SIG-M5 (cell line): Measurements from ENCODE around the gene DERL3.

Experiments
- DNase-seq: peaks from one replicate; lab custom pipeline; 2025; lab: John Stamatoyannopoulos, UW

DERL3 gene

GRCh38 chr22:23831261-23831660 is 7.5 kb downstream of the DERL3 start:
- no peak for DNase-seq

- no peak for DNase-seq
Measured at GRCh38 chr22:23829845-23830372, 8.9 kb downstream of the DERL3 start.

GRCh38 chr22:23828800-23829680 is 9.8 kb downstream of the DERL3 start:
- no peak for DNase-seq

- no peak for DNase-seq
Measured at GRCh38 chr22:23827351-23827995, 11.3 kb downstream of the DERL3 start.

GRCh38 chr22:23826510-23827350 is 12.1 kb downstream of the DERL3 start:
- no peak for DNase-seq

- no peak for DNase-seq
Measured at GRCh38 chr22:23825246-23825905, 13.4 kb downstream of the DERL3 start.

GRCh38 chr22:23824476-23825245 is 14.1 kb downstream of the DERL3 start:
- DNase-seq: no peak

GRCh38 chr22:23823331-23823791 is 15.4 kb downstream of the DERL3 start:
- no peak for DNase-seq

- DNase-seq: no peak
Measured at GRCh38 chr22:23822101-23822671, 16.6 kb downstream of the DERL3 start.

GRCh38 chr22:23820748-23821211 is 18.0 kb downstream of the DERL3 start:
- DNase-seq: no peak

- no peak for DNase-seq
Measured at GRCh38 chr22:23818541-23818940, 20.3 kb downstream of the DERL3 start.

- no peak for DNase-seq
Measured at GRCh38 chr22:23817146-23817545, 21.7 kb downstream of the DERL3 start.

- DNase-seq: no peak
Measured at GRCh38 chr22:23816156-23816976, 22.4 kb downstream of the DERL3 start.

- no peak for DNase-seq
Measured at GRCh38 chr22:23815541-23816155, 23.2 kb downstream of the DERL3 start.

GRCh38 chr22:23812378-23812777 is 26.4 kb downstream of the DERL3 start:
- DNase-seq: no peak

- DNase-seq: no peak
Measured at GRCh38 chr22:23806837-23807236, 32.0 kb downstream of the DERL3 start.

- DNase-seq: no peak
Measured at GRCh38 chr22:23804781-23805291, 34.0 kb downstream of the DERL3 start.

GRCh38 chr22:23803001-23803819 is 35.6 kb downstream of the DERL3 start:
- no peak for DNase-seq
